MM.1S (cell line): ENCODE data around the gene CDC42BPA.

ENCODE experiments used
- CTCF ChIP-seq: fragments of 300-600 bp; sonication (generic); IDR thresholded peaks from 2 replicates; pipeline ENCODE4 v1.5.1; 2016; ENCODE audit warnings: antibody characterized with exemption, low read length, mixed read lengths
- EZH2 ChIP-seq: fragments of 300-600 bp; sonication (generic); optimal IDR thresholded peaks from 2 replicates; pipeline ENCODE3; 2017; ENCODE audit warnings: low read depth, mild to moderate bottlenecking, antibody characterized with exemption, low read length, mixed read lengths
- EZH2phosphoT487 ChIP-seq: fragments of 300-600 bp; sonication (generic); IDR thresholded peaks from 2 replicates; pipeline ENCODE4 v1.6.1; 2018; ENCODE audit warnings: antibody characterized with exemption, low read length

GRCh38 chr1:227218870-227219573 is 99.3 kb downstream of the CDC42BPA start:
- TF ChIP-seq EZH2phosphoT487 (no peak), CTCF (no peak), EZH2 (no peak)
